Epithelial cell of proximal tubule (primary cell): ENCODE measurements around the gene TLCD5. TPM values are rescaled to one million over a fixed set of nuclear protein-coding genes. Genes with fewer than 3 reads are reported as not detected.
A peak's percentile ranks its signal among the peaks of the same experiment; 100 is the strongest.

Experiments used
- DNase-seq: peaks from one replicate; pipeline ENCODE4 v3.0.0-alpha.2; 2011; ENCODE audit warnings: low read depth
- H3K4me3 ChIP-seq: 2 replicates; pipeline ENCODE4 v1.5.1; 2011; ENCODE audit warnings: low read depth, mild to moderate bottlenecking, low read length
- CTCF ChIP-seq: conservative IDR thresholded peaks from 2 replicates; pipeline ENCODE4 v1.5.1; 2012; ENCODE audit warnings: low read depth, mild to moderate bottlenecking, low read length
- total RNA-seq: library from RNA; depleted of rRNA; stranded (reverse); fragments of >200 nt; gene quantifications from 2 replicates; pipeline ENCODE4 v1.2.3, GENCODE V29; 2015

TLCD5 gene
- total RNA-seq, 1 donor from 2014 or later = 23.1 TPM

GRCh38 chr11:120296554-120296953 is 28.5 kb upstream of the TLCD5 start:
- H3K4me3 ChIP-seq = no peak overlapping the region
- DNase-seq = no peak
- TF ChIP-seq CTCF = no peak

GRCh38 chr11:120298461-120298860 is 26.6 kb upstream of the TLCD5 start:
- DNase-seq = no peak

GRCh38 chr11:120302001-120302805 is 22.9 kb upstream of the TLCD5 start:
- TF ChIP-seq CTCF = no peak
- H3K4me3 ChIP-seq = no peak overlapping the region
- DNase-seq = no peak

More at GRCh38 chr11:120298461-120298860, 26.6 kb upstream of the TLCD5 start:
- TF ChIP-seq CTCF = no peak
- no peak overlapping the region for H3K4me3 ChIP-seq

GRCh38 chr11:120303004-120303637 is 22.0 kb upstream of the TLCD5 start:
- DNase-seq = peak; percentile 40
- peak; percentile 99 for TF ChIP-seq CTCF
- no peak overlapping the region for H3K4me3 ChIP-seq

GRCh38 chr11:120304526-120304925 is 20.6 kb upstream of the TLCD5 start:
- no peak overlapping the region for H3K4me3 ChIP-seq
- DNase-seq = peak; percentile 52

GRCh38 chr11:120305286-120305685 is 19.8 kb upstream of the TLCD5 start:
- no peak for DNase-seq
- H3K4me3 ChIP-seq = no peak overlapping the region
- TF ChIP-seq CTCF = no peak

More at GRCh38 chr11:120304526-120304925, 20.6 kb upstream of the TLCD5 start:
- no peak for TF ChIP-seq CTCF
